GM19438 (cell line): Measurements from ENCODE around the gene KRTAP10-5.
"Not testable (repeated sequence)": the region's sequence is repeated elsewhere in the genome, so short reads cannot be mapped to it uniquely, and the experiment has no call there.

ENCODE experiments used
- ATAC-seq: cut with Tn5 transposase; IDR thresholded peaks from one replicate; pipeline ENCODE4 v1.9.1; 2021; ENCODE audit warnings: low read depth; ENCODE audit not compliant: unreplicated experiment

The KRTAP10-5 gene

GRCh38 chr21:44580231-44580821, at the start of gene KRTAP10-5:
Gene KRTAP10-5, minus strand, starts transcription at chr21:44580604. Its CDS starts 26 bp downstream, at chr21:44580578.
- not testable (repeated sequence) for ATAC-seq

GRCh38 chr21:44628707-44629391, 48.4 kb upstream of the KRTAP10-5 start:
- ATAC-seq, result no peak

- not testable (repeated sequence) for ATAC-seq
Measured at GRCh38 chr21:44627831-44628233, 47.4 kb upstream of the KRTAP10-5 start.

GRCh38 chr21:44627181-44627822, 46.9 kb upstream of the KRTAP10-5 start:
- ATAC-seq, result not testable (repeated sequence)

GRCh38 chr21:44626673-44627143, 46.3 kb upstream of the KRTAP10-5 start, which contains the start of gene KRTAP10-9:
Gene KRTAP10-9, plus strand, starts transcription at chr21:44627093. Its CDS starts 79 bp downstream, at chr21:44627172.
- no peak for ATAC-seq

- no peak for ATAC-seq
Measured at GRCh38 chr21:44626262-44626661, 45.9 kb upstream of the KRTAP10-5 start.

- ATAC-seq, result no peak
Measured at GRCh38 chr21:44625756-44626155, 45.4 kb upstream of the KRTAP10-5 start.

- ATAC-seq, result no peak
Measured at GRCh38 chr21:44623575-44623974, 43.2 kb upstream of the KRTAP10-5 start.

- no peak for ATAC-seq
Measured at GRCh38 chr21:44619886-44620285, 39.5 kb upstream of the KRTAP10-5 start.

- no peak for ATAC-seq
Measured at GRCh38 chr21:44618909-44619308, 38.5 kb upstream of the KRTAP10-5 start.

GRCh38 chr21:44618504-44618903, 38.1 kb upstream of the KRTAP10-5 start:
- ATAC-seq, result no peak

GRCh38 chr21:44617071-44617501, 36.7 kb upstream of the KRTAP10-5 start:
- no peak for ATAC-seq

- no peak for ATAC-seq
Measured at GRCh38 chr21:44616591-44616926, 36.2 kb upstream of the KRTAP10-5 start.

- ATAC-seq, result no peak
Measured at GRCh38 chr21:44615911-44616590, 35.6 kb upstream of the KRTAP10-5 start.

GRCh38 chr21:44615466-44615865, 35.1 kb upstream of the KRTAP10-5 start:
- ATAC-seq, result no peak

GRCh38 chr21:44614961-44615391, 34.6 kb upstream of the KRTAP10-5 start:
- ATAC-seq, result no peak

- ATAC-seq, result no peak
Measured at GRCh38 chr21:44614161-44614631, 33.8 kb upstream of the KRTAP10-5 start.

GRCh38 chr21:44613386-44614155, 33.2 kb upstream of the KRTAP10-5 start:
- ATAC-seq, result no peak

GRCh38 chr21:44612669-44613229, 32.3 kb upstream of the KRTAP10-5 start:
- ATAC-seq, result no peak

- no peak for ATAC-seq
Measured at GRCh38 chr21:44612029-44612486, 31.7 kb upstream of the KRTAP10-5 start, which contains the start of gene KRTAP10-8. Gene KRTAP10-8, plus strand, starts transcription at chr21:44612079. Its CDS starts 22 bp downstream, at chr21:44612101.
